ENCODE measurements around the gene PSAT1. TPM values are rescaled to one million over a fixed set of nuclear protein-coding genes. Genes with fewer than 3 reads are reported as not detected.

The PSAT1 gene
- total RNA-seq, 1 experiment from 2014 or later, result 215 TPM

- no peak overlapping the region for H3K4me3 Mint-ChIP-seq
- no peak overlapping the region for H2BK15ac ChIP-seq (ENCODE audit: low read depth, low read length)
- H3K9ac ChIP-seq (ENCODE audit: extremely low read depth, insufficient read length, low read length), result no peak overlapping the region
- H3K79me2 ChIP-seq (ENCODE audit: insufficient read depth, low read length), result no peaks in the 10 kb centered on the region
- H3K4me1 ChIP-seq (ENCODE audit: insufficient read depth, low read length), result no peaks in the 10 kb centered on the region
- no peaks in the 10 kb centered on the region for H3K23me2 ChIP-seq (ENCODE audit: insufficient read length, low read depth, low read length, poor library complexity, severe bottlenecking)
- H3K9me3 ChIP-seq (ENCODE audit: control insufficient read depth, low read depth, low read length), result no peaks in the 10 kb centered on the region
- H3K23ac ChIP-seq (ENCODE audit: insufficient read length, low read depth, low read length), result no peak overlapping the region
- H4K8ac ChIP-seq (replicated peaks; ENCODE audit: insufficient read length, low read depth, low read length), result no peak overlapping the region
- H3K27ac ChIP-seq (ENCODE audit: insufficient read length, low read depth, low read length), result no peak overlapping the region
- H3T11ph ChIP-seq (ENCODE audit: low read length), result no peak overlapping the region
- H3K14ac ChIP-seq (ENCODE audit: insufficient read depth, low read length), result no peak overlapping the region
- no peak overlapping the region for H4K91ac ChIP-seq (ENCODE audit: insufficient read length, low read depth, low read length)
- TF ChIP-seq CTCF (conservative IDR thresholded peaks at IDR 0.05), result no peak
- H3K56ac ChIP-seq (ENCODE audit: insufficient read length, low read depth, low read length), result no peak overlapping the region
- H3K4me1 Mint-ChIP-seq, result 0 out of 4 replicates have a peak, but pooled peaks cover 0 to 3% of the 10 kb centered on the region in 2 experiments
- no peak overlapping the region for H2BK12ac ChIP-seq (ENCODE audit: insufficient read length, low read depth, low read length)
- H2BK120ac ChIP-seq (ENCODE audit: low read depth, low read length, poor library complexity, severe bottlenecking), result no peak overlapping the region
- no peaks in the 10 kb centered on the region for H3K27me3 ChIP-seq (ENCODE audit: insufficient read depth, low read length)
- no peaks in the 10 kb centered on the region for H3K27me3 Mint-ChIP-seq (ENCODE audit: low read depth)
- no peak overlapping the region for H3K4me2 ChIP-seq (ENCODE audit: insufficient read depth, insufficient read length, low read length)
- no peak for DNase-seq
- H2BK20ac ChIP-seq (ENCODE audit: low read depth, low read length, poor library complexity, severe bottlenecking), result no peak overlapping the region
- no peak overlapping the region for H3K18ac ChIP-seq (ENCODE audit: insufficient read length, low read depth, low read length)
- no peaks in the 10 kb centered on the region for H3K79me1 ChIP-seq (ENCODE audit: insufficient read depth, low read depth, low read length, poor library complexity, severe bottlenecking)
- no peak overlapping the region for H2BK5ac ChIP-seq (ENCODE audit: insufficient read length, low read length)
- H4K5ac ChIP-seq (ENCODE audit: insufficient read length, low read depth, low read length), result no peak overlapping the region
- H3K4ac ChIP-seq (ENCODE audit: low read depth, low read length), result no peak overlapping the region
- H2AK5ac ChIP-seq (ENCODE audit: insufficient read length, low read length), result no peak overlapping the region
- H3K27ac Mint-ChIP-seq, result no peak overlapping the region
- no peaks in the 10 kb centered on the region for H4K20me1 ChIP-seq (ENCODE audit: control insufficient read depth, insufficient read depth, insufficient read length)
- H3K36me3 Mint-ChIP-seq (ENCODE audit: insufficient read depth in 1 of 3, low read depth in 3 of 3), result peaks cover 13 to 36% (median 32%) of the 10 kb centered on the region in 3 experiments; a peak in 6 of 7 replicates
- no peak overlapping the region for H2AFZ ChIP-seq (ENCODE audit: low read length)
- H3K9me3 Mint-ChIP-seq, result no peaks in the 10 kb centered on the region
These were observed 24.6 kb upstream of the PSAT1 start for GRCh38 chr9:78272307-78272706.
